ENCODE data around the gene ZGLP1.
"Not testable (repeated sequence)": the region's sequence is repeated elsewhere in the genome, so short reads cannot be mapped to it uniquely, and the experiment has no call there.

Gene ZGLP1

GRCh38 chr19:10309423-10309822 lies at the start of gene ZGLP1:
Gene ZGLP1 (minus strand): TSS chr19:10309815.
- no peak for DNase-seq

DNA sequence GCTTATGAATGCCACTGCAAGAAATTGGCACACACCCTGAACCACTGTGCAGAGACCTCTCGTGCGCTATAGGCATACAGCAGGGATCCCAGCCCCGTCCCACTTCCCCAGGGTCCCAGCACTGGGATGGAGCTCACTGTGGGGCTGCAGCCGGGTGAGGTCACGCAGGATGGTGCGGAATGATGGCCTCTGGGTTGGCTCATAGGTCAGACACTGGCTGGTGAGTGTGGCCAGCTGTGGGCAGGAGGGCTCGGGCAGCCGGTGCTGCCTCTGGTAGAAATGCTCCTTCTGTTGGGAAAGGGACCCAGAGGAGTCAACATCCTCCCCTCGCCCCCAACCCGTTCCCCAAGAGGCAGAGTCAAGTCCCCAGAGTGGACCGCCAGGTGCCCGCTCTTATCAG lies 46.8 kb upstream of the ZGLP1 start:
- DNase-seq: no peak

- DNase-seq: no peak
Observed at GRCh38 chr19:10353793-10354391, 44.3 kb upstream of the ZGLP1 start.

DNA sequence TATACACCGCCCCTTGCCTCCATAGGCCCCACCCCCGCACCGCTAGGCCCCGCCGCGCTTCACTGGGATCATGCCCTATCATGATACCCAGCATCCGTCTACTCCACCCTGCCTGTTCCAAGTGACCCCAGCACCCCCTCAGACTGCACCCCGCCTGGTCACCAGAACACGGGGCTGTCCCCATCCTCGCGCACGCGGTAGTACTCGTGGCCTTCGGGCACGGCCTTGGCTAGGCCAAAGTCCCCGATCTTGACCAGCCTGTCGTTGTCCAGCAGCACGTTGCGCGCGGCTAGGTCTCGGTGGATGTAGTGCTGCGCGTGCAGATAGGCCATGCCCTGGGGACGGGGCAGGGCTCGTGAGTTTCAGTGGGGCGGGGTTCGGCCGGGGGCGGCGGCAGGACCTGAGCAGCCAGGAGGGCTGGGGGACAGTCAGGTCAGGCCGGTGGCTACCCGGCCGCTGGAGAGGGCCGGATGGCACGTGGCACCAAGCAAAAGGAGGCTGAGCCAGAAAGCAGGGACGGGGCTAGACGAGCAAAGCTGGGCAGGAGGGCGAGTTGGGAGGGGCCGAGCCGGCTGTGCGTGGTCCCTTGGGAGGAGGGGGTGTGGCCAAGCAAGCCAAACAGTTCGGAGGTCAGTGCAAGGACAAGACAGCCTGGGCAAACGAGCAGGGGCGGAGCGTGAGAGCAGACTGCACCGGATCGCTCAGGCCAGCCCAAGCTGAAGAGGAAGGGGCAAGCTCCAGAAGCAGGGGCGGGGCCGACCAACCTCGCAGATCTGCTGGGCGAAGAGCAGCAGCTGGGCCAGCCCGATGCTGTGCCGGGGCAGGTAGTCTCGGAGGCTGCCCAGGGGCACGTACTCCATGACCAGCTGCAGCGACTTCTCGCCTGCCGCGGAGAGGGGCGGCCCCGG lies 43.4 kb upstream of the ZGLP1 start:
- DNase-seq: no peak

- no peak for DNase-seq
Observed at GRCh38 chr19:10346509-10346908, 36.9 kb upstream of the ZGLP1 start.

DNA sequence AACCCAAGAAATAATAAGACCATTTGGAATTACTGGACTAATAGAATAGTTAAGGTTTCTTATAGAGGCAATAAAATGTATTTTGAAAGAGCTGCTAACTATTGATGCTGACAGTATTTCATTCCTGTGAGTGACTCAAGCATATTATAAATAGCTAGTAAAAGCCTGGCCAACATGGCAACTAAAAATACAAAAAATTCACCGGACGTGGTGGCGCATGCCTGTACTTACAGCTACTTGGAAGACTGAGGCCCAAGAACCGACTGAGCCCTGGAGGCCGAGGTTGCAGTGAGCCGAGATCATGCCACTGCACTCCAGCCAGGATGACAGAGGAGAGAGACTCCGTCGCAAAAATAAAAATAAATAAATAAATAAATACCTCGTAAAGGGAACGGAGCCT lies 35.2 kb upstream of the ZGLP1 start:
- DNase-seq: no peak

GRCh38 chr19:10343495-10343894 lies 33.9 kb upstream of the ZGLP1 start:
- no peak for DNase-seq

DNA sequence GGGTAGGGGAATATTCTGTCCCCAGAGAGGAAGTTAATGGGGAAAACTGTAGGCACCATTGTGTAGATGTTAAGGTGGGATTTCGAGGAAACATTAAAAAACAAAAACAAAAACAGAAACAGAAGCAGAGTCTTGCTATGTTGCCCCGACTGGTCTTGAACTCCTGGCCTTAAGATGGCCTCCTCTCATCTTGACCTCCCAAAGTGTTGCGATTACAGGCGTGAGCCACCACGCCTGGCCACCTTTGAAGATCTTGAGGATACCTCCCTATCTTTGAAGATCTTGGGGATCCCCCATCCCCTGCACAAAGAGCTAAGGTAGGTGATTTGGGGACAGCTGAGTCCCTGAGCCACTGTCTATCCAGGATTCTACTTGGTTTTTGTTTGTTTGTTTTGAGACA lies 30.4 kb upstream of the ZGLP1 start:
- DNase-seq: no peak

DNA sequence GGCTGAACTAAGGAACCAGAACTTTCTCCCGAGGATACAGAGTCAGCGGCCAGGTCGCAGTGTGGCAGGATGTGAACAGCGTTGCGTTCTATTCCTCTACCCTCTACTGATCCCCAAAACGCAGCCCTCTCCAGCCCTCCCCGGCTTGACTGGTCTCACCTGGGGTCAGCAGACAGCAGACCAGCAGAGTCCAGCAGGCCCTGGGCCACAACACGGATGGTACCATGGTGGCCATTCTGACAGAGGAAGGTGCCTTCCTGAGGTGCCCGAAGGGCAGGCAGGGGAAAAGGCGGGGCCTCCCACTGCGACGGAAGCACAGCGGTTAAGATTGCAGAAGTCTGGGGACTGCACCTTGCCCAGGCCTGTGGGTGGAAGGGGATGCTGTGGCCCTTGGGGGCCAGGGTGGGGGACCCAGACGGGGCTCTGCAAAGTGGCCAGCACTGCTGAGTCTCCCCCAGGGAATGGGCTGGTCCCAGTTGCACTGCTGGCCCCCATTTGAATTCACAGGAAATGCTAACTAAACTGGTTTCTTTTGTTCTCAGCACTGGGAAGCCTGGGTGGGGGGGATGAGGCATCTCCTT lies 29.9 kb upstream of the ZGLP1 start, which contains the start of gene ICAM3:
ICAM3 (minus strand) TSS at position 245 of the 581 bp plus-strand sequence; CDS start at position 235, 10 bp downstream.
- DNase-seq: no peak

GRCh38 chr19:10338940-10339339 lies 29.3 kb upstream of the ZGLP1 start:
- no peak for DNase-seq

GRCh38 chr19:10336725-10337124 lies 27.1 kb upstream of the ZGLP1 start:
- not testable (repeated sequence) for DNase-seq

- DNase-seq: no peak
Observed at GRCh38 chr19:10335352-10335985, 25.9 kb upstream of the ZGLP1 start.

GRCh38 chr19:10334588-10335351 lies 25.2 kb upstream of the ZGLP1 start:
- peak; percentile 32 for DNase-seq

GRCh38 chr19:10333758-10334587 lies 24.4 kb upstream of the ZGLP1 start:
- DNase-seq: no peak

- peak; percentile 98 for DNase-seq
Observed at GRCh38 chr19:10332965-10333757, 23.5 kb upstream of the ZGLP1 start, which contains the start of gene RAVER1. Gene RAVER1 (minus strand): TSS chr19:10333529. CDS start chr19:10333507, 22 bp downstream.

GRCh38 chr19:10332158-10332964 lies 22.7 kb upstream of the ZGLP1 start:
- no peak for DNase-seq

GRCh38 chr19:10329555-10329954 lies 19.9 kb upstream of the ZGLP1 start:
- DNase-seq: no peak

DNA sequence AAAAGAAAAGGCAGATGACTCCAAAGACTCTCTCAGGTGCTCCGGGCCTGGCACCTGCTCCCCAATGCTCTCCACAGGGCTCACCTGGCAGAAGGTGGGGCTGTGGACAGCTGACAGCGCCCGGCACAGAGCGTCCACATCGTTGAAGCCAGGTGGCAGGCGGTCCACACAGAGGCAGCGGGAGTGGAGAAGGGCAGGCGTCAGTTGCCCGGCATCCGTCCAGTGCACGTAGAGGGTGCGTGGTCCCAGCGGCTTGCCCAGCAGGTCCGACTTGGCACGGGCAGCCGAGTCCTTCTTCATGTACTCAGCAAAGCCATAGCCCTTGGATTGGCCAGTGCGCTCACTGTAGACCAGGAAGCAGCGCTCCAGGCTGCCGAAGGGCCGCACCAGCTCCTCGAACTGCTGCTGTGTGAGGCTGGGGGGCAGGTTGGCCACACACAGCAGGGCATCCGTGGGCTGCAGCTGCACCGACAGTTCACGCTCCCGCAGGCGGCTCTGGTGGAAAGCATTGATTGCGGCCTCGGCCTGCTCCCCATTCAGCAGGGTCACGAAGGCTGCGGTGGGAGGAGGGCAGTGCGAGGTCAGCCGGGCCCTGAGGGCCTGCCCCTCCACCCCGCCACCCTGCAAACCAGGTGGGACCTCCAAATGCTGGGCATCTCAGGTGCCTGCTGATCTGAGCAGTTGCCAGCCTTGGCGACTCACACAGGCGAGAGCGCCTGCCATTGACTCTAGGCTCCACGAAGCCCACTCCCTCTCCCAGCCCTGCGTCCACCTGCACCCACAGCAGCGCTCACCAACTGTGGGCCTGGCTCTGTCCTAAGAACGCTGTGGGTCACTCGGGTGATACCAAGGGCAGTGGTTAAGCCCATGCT lies 19.2 kb upstream of the ZGLP1 start:
- DNase-seq: no peak

- DNase-seq: no peak
Observed at GRCh38 chr19:10327793-10328192, 18.2 kb upstream of the ZGLP1 start.

Measured in COR-L47 (cell line).